Activated CD8-positive, alpha-beta memory T cell treated with anti-CD3 and anti-CD28 coated beads for 48 hours (primary cell): ENCODE data around the gene CATSPERD.

Experiments used
- DNase-seq, 3 experiments: peaks; one replicate each; pipeline ENCODE4 v3.0.0-alpha.2; 2020; ENCODE audit warnings: low read depth in 2 of 3, low spot score in 2 of 3

Gene CATSPERD

GRCh38 chr19:5782945-5783919, 62.8 kb downstream of the CATSPERD start:
- DNase-seq = no peak

- DNase-seq = no peak
Measured at GRCh38 chr19:5784581-5785147, 64.2 kb downstream of the CATSPERD start, which contains the start of gene PRR22. PRR22 (minus strand) TSS chr19:5784746; CDS start chr19:5784660, 86 bp downstream.

GRCh38 chr19:5785423-5785822, 65.0 kb downstream of the CATSPERD start:
- no peak for DNase-seq

- no peak for DNase-seq
Measured at GRCh38 chr19:5786593-5787408, 66.4 kb downstream of the CATSPERD start.

- DNase-seq = no peak
Measured at GRCh38 chr19:5787409-5788182, 67.2 kb downstream of the CATSPERD start.

GRCh38 chr19:5788422-5788821, 68.0 kb downstream of the CATSPERD start:
- DNase-seq = no peak

GRCh38 chr19:5789351-5789761, 68.9 kb downstream of the CATSPERD start:
- DNase-seq = no peak

- no peak for DNase-seq
Measured at GRCh38 chr19:5789886-5790558, 69.6 kb downstream of the CATSPERD start.

GRCh38 chr19:5790559-5791520, 70.4 kb downstream of the CATSPERD start, which contains the start of gene DUS3L:
DUS3L (minus strand) TSS chr19:5791163; CDS start chr19:5791141, 22 bp downstream.
- peak; percentile 89 to 98 (median 95) for DNase-seq

- DNase-seq = no peak
Measured at GRCh38 chr19:5792224-5792623, 71.8 kb downstream of the CATSPERD start.

GRCh38 chr19:5793188-5793587, 72.8 kb downstream of the CATSPERD start:
- DNase-seq = no peak

GRCh38 chr19:5795382-5795919, 75.0 kb downstream of the CATSPERD start:
- no peak for DNase-seq

GRCh38 chr19:5798244-5798643, 77.8 kb downstream of the CATSPERD start:
- no peak for DNase-seq

- DNase-seq = no peak
Measured at GRCh38 chr19:5799247-5800241, 79.1 kb downstream of the CATSPERD start.

- DNase-seq = no peak
Measured at GRCh38 chr19:5800361-5801270, 80.2 kb downstream of the CATSPERD start.
